SJSA1 (cell line): ENCODE measurements around the gene DCAF7. TPM values are rescaled to one million over a fixed set of nuclear protein-coding genes. Genes with fewer than 3 reads are reported as not detected.

ENCODE experiments used
- DNase-seq, 2 experiments: peaks; one replicate each; pipeline ENCODE4 v3.0.0-alpha.2; 2015 to 2020; ENCODE audit warnings: low spot score in 2 of 2, low read depth in 1 of 2
- H3K27ac ChIP-seq: fragments of 250-450 bp; sonication (Bioruptor Pico); 2 replicates; pipeline ENCODE4 v1.5.1; 2020; ENCODE audit warnings: mild to moderate bottlenecking, moderate library complexity
- H3K27me3 ChIP-seq: fragments of 250-450 bp; sonication (Bioruptor Pico); replicated peaks from 2 replicates; pipeline ENCODE4 v1.5.1; 2020; ENCODE audit warnings: mild to moderate bottlenecking, moderate library complexity
- H3K36me3 ChIP-seq: fragments of 250-450 bp; sonication (Bioruptor Pico); 2 replicates; pipeline ENCODE4 v1.5.1; 2020; ENCODE audit warnings: mild to moderate bottlenecking
- H3K4me1 ChIP-seq: fragments of 250-450 bp; sonication (Bioruptor Pico); replicated peaks from 2 replicates; pipeline ENCODE4 v1.6.1; 2021; ENCODE audit warnings: mild to moderate bottlenecking
- H3K4me3 ChIP-seq: fragments of 250-450 bp; sonication (Bioruptor Pico); 2 replicates; pipeline ENCODE4 v1.5.1; 2020; ENCODE audit warnings: mild to moderate bottlenecking
- H3K9me3 ChIP-seq: fragments of 250-450 bp; sonication (Bioruptor Pico); replicated peaks from 2 replicates; pipeline ENCODE4 v1.5.1; 2020; ENCODE audit warnings: mild to moderate bottlenecking
- total RNA-seq: library from RNA; depleted of rRNA; stranded (reverse); fragments of >200 nt; shearing (Covaris generic); gene quantifications from 2 replicates; pipeline ENCODE4 v1.2.3, GENCODE V29; 2014

The DCAF7 gene
- total RNA-seq, 1 experiment from 2014 or later = 68.5 TPM

DNA sequence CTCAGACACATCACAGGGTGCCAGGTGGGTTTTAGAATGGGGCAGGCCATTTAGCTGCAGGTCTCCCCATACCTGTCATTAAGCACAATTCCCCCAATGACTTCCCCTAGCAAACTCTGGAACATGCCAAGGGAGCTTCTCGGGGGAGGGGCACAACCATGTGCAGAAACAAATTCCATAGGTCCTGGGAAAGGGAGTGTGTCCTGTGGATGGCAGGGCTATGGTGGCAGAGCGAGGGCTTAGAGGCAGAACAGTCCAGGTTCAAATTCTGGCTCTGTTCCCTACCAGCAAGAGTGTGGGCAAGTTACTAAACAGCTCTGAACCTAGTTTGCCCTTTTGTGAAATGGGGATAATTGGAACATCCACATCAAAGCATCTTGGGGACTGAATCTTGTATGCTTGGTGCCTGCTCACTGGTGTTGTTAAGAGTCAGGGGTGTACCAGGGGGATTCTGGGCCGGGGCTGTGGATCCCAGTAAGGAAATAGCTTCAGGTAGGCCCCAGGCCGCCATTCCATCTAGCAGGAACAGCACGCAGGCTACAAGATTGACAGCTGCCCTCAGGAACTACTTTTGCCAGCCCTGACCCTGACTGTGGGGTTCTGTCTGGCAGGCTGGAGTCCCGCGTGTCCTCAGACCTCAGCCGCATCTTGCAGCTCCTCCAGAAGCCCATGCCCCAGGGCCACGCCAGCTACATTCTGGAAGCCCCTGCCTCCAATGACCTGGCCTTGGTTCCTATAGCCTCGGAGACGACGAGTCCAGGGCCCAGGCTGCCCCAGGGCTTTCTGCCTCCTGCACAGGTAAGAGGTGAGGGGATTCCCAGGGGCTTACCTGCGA, 5.6 kb upstream of the DCAF7 start:
- Histone ChIP-seq H3K27me3 (peaks cover 8% of the 10 kb centered on the region), H3K27ac (no peak overlapping the region), H3K9me3 (no peaks in the 10 kb centered on the region), H3K36me3 (no peaks in the 10 kb centered on the region), H3K4me3 (no peak overlapping the region), H3K4me1 (peaks cover 5% of the 10 kb centered on the region)
- DNase-seq = no peak

GRCh38 chr17:63546308-63547082, 3.8 kb upstream of the DCAF7 start:
- Histone ChIP-seq H3K4me3 (no peak overlapping the region), H3K9me3 (no peaks in the 10 kb centered on the region), H3K36me3 (peaks cover 6% of the 10 kb centered on the region), H3K4me1 (peaks cover 8% of the 10 kb centered on the region), H3K27me3 (no peaks in the 10 kb centered on the region), H3K27ac (no peak overlapping the region)
- peak in 1 of 2 experiments; percentile 34 for DNase-seq

- peaks cover 8% of the 10 kb centered on the region for H3K36me3 ChIP-seq
- no peaks in the 10 kb centered on the region for H3K27me3 ChIP-seq
- H3K4me3 ChIP-seq = no peak overlapping the region
- H3K27ac ChIP-seq = no peak overlapping the region
- DNase-seq = peak in 1 of 2 experiments; percentile 18
- peaks cover 10% of the 10 kb centered on the region for H3K4me1 ChIP-seq
- no peaks in the 10 kb centered on the region for H3K9me3 ChIP-seq
Measured at GRCh38 chr17:63547083-63547523, 3.2 kb upstream of the DCAF7 start.

DNA sequence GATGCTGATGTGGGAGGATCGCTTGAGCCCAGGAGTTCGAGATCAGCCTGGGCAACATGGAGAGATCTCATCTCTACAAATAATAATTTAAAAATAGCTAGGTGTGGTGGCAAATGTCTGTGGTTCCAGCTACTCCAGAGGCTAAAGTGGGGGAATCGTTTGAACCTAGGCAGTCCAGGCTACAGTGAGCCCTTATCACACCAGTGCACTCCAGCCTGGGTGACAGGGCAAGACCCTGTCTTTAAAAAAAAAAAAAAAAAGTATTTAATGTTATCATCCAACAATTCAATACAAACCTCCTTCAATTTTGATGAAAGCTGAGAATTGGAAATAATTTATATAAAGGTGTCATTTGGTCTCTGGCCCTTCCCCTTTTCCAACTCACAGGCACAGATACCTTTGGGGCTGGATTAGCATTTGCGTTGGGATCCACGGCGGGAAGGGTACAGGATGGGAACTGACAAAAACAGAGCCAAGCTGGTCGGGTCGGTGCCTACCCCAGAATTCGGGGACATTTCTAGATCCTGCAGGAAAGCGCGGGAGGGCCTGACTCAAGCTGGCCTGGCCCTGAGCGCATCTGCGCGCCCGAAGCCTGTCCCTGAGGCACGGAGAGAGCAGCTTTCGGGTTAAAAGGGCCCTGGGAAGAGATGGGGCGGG, 860 bp upstream of the DCAF7 start:
- peaks cover 31% of the 10 kb centered on the region for H3K36me3 ChIP-seq
- peak in 1 of 2 experiments; percentile 47 for DNase-seq
- H3K4me3 ChIP-seq = peak overlapping the region; percentile 85
- H3K27ac ChIP-seq = peak overlapping the region; percentile 87
- H3K4me1 ChIP-seq = peaks cover 18% of the 10 kb centered on the region
- H3K27me3 ChIP-seq = no peaks in the 10 kb centered on the region
- no peaks in the 10 kb centered on the region for H3K9me3 ChIP-seq

DNA sequence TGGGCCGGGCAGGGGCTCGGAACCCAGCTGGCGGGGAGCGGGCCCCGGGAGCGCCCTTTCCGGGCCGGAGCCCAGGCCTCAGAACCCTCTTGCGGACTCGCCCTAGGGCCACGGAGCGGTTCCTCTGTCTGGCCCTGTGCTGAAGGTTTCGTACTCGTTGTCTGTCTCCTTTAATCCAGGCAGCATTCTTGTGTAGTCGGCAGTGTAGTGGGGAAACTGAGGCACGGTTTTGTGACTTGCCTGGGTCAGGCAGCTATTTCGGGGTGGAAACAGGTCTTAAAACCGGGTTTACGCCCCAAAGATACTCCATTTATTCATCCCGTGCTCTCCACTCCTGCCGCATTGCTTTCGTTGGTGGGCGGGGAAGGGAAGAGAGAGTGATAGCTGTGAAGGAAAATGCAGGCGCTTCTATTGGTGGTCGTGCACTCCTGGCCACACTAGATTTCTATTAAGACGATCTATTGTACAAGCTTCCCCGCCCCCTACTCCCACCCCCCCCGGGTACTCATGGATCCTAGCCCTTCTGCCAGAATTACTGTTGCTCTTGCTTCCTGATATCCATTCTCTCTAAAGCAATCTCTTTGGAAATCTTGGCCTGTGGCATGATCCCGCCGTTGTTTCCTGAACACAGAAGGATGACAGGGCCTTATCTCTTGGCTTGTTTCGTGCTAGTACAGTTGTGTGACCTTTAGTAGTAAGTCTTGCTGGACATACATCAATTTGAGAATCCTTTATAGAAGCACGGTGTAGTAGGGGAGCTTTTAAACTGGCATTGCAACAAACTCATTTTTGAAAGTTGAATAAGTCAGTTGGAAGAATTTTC, 751 bp downstream of the DCAF7 start:
- DNase-seq = peak; percentile 50 to 60
- Histone ChIP-seq H3K27ac (peak overlapping the region; percentile 93), H3K4me3 (peak overlapping the region; percentile 85), H3K9me3 (no peaks in the 10 kb centered on the region), H3K4me1 (peaks cover 18% of the 10 kb centered on the region), H3K27me3 (no peaks in the 10 kb centered on the region), H3K36me3 (peaks cover 32% of the 10 kb centered on the region)

DNA sequence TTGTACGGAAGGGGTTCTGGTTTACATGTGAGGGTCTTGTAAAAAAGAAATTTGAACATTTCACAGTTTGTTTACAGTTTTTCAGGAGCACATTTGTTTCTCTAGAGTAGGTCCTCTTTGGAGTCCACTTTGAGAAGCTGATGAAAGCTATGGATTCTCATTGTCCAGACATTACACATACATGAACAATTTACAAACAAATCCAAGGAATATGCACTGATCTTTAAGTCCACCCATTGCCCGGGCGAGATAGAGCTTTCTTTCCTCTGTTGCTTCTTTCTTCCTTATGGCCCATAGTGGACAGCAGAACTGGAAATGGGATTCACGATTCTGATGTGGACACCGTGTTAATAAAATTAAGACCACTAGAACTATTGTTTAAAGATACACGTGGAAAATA, 1.9 kb downstream of the DCAF7 start:
- peak in 1 of 2 experiments; percentile 43 for DNase-seq
- Histone ChIP-seq H3K9me3 (no peaks in the 10 kb centered on the region), H3K27ac (peak overlapping the region; percentile 10), H3K27me3 (no peaks in the 10 kb centered on the region), H3K4me3 (peak overlapping the region; percentile 85), H3K4me1 (peaks cover 18% of the 10 kb centered on the region), H3K36me3 (peaks cover 32% of the 10 kb centered on the region)

GRCh38 chr17:63555500-63556156, 5.4 kb downstream of the DCAF7 start:
- DNase-seq = no peak
- no peaks in the 10 kb centered on the region for H3K27me3 ChIP-seq
- H3K4me3 ChIP-seq = no peak overlapping the region
- no peaks in the 10 kb centered on the region for H3K9me3 ChIP-seq
- H3K36me3 ChIP-seq = peaks cover 30% of the 10 kb centered on the region
- H3K27ac ChIP-seq = no peak overlapping the region
- H3K4me1 ChIP-seq = peaks cover 10% of the 10 kb centered on the region

GRCh38 chr17:63557416-63557815, 7.1 kb downstream of the DCAF7 start:
- no peak overlapping the region for H3K4me3 ChIP-seq
- no peaks in the 10 kb centered on the region for H3K27me3 ChIP-seq
- peaks cover 21% of the 10 kb centered on the region for H3K36me3 ChIP-seq
- no peak for DNase-seq
- peaks cover 5% of the 10 kb centered on the region for H3K4me1 ChIP-seq
- H3K27ac ChIP-seq = no peak overlapping the region
- H3K9me3 ChIP-seq = no peaks in the 10 kb centered on the region

DNA sequence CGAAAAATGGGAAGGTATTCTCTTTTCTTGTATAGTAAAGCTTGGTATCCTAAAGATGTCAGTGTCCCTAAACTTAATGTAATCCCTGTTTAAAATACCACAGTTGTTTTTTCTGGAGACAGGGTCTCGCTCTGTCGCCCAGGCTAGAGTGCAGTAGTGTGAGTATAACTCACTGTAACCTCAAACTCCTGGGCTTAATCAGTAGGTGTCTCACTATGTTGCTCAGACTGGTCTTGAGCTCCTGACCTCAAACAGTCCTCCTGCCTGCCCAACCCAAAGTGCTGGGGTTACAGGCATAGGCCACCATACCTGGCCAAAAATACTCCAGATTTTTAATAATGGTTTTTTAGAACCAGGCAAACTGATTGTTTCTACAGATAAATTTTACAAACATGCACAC, 8.2 kb downstream of the DCAF7 start:
- H3K27me3 ChIP-seq = no peaks in the 10 kb centered on the region
- no peak overlapping the region for H3K4me3 ChIP-seq
- DNase-seq = no peak
- H3K4me1 ChIP-seq = no peaks in the 10 kb centered on the region
- H3K36me3 ChIP-seq = peaks cover 11% of the 10 kb centered on the region
- no peaks in the 10 kb centered on the region for H3K9me3 ChIP-seq
- H3K27ac ChIP-seq = no peak overlapping the region

DNA sequence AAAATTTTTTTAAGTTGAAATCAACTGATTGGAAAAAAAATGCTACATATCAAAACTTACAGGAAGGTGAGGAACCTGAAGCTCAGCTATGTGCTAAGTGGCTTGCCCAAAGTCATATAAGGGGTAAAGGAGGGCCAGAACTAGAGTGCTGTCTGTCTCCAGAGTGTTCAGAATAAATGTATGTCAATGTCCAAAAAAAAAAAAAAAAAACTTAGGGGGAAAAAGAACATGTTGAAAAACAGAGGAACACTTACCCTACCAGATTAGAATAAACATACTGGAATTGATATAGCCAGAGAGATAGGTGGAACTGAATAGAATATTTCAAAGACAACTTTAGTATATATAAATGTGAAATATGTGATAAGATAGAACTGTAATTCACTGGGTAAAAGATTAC, 11.5 kb downstream of the DCAF7 start:
- H3K9me3 ChIP-seq = no peaks in the 10 kb centered on the region
- H3K4me3 ChIP-seq = no peak overlapping the region
- no peak overlapping the region for H3K27ac ChIP-seq
- no peaks in the 10 kb centered on the region for H3K36me3 ChIP-seq
- no peaks in the 10 kb centered on the region for H3K27me3 ChIP-seq
- no peaks in the 10 kb centered on the region for H3K4me1 ChIP-seq
- no peak for DNase-seq

GRCh38 chr17:63563339-63563738, 13.1 kb downstream of the DCAF7 start:
- Histone ChIP-seq H3K4me1 (no peaks in the 10 kb centered on the region), H3K27ac (no peak overlapping the region), H3K36me3 (0 out of 2 replicates have a peak, but pooled peaks cover 1% of the 10 kb centered on the region), H3K27me3 (no peaks in the 10 kb centered on the region), H3K4me3 (no peak overlapping the region), H3K9me3 (no peaks in the 10 kb centered on the region)
- DNase-seq = no peak

GRCh38 chr17:63564562-63564961, 14.3 kb downstream of the DCAF7 start:
- H3K27ac ChIP-seq = no peak overlapping the region
- H3K4me3 ChIP-seq = no peak overlapping the region
- DNase-seq = no peak
- peaks cover 8% of the 10 kb centered on the region; the same call in 1 of the 2 replicates for H3K36me3 ChIP-seq
- H3K9me3 ChIP-seq = no peaks in the 10 kb centered on the region
- H3K27me3 ChIP-seq = no peaks in the 10 kb centered on the region
- no peaks in the 10 kb centered on the region for H3K4me1 ChIP-seq

DNA sequence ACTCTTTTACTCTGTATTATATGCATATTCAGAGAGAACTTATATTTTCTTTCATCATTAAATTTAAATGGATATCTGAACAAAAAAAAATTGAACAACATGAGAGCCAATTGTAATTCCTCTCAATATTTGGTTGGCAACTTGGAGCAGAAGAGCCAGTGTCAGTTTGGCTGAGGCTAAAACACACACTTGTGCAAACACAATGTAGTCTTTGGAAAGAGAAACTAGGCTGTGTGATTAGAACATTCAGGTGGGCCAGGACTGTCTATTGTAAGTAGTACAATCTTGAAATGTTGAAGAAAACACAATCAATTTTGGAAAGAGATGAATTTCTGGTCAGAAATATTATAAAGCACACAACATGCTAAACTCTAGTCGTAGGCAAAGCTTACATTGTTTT, 17.0 kb downstream of the DCAF7 start:
- Histone ChIP-seq H3K36me3 (peaks cover 18% of the 10 kb centered on the region), H3K27me3 (no peaks in the 10 kb centered on the region), H3K9me3 (no peaks in the 10 kb centered on the region), H3K27ac (no peak overlapping the region), H3K4me1 (peaks cover 8% of the 10 kb centered on the region), H3K4me3 (no peak overlapping the region)
- DNase-seq = no peak
